ENCODE results near the gene USF1.

DNA sequence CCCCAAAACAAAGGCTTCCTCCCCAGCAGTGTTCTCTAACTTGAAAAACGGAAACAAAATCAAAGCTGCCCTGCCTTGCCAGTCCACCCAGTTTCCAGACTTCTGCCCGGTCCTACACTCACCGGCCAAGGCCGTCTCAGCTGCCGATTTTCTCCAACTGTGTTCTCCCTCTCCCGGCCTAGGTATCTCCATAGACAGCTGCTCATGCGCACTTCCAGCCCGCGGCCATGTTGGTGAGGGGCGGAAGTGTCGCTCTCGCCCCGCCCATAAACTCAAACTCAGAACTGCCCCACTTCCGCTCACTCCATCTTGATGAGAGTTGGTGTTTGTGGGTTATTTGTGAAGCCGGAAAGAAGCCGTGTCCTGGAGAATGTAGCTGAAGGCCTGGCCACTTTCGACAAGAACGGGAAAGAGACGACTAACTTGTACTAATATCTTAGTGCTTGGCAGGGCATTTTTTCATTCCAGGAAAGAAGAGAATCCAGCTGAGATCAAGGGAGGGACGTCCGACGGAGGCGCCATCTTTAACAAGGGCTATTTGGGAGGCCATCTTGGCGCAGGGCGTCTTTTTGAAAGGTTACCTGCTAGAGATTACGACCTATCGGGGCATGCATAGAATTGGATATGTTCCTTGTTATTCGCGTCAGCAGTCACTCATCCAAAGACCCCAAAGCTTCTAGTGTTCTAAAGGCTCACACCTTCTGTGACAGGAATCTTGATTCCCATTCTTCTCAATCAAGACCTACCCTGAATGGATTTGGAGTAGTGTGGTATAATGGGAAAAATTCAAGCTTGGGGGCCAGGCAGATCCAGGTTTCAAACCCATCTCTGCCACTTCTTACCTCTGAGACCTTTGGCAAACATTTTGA is at the start of gene USF1:
- TF ChIP-seq, protein P1, sequence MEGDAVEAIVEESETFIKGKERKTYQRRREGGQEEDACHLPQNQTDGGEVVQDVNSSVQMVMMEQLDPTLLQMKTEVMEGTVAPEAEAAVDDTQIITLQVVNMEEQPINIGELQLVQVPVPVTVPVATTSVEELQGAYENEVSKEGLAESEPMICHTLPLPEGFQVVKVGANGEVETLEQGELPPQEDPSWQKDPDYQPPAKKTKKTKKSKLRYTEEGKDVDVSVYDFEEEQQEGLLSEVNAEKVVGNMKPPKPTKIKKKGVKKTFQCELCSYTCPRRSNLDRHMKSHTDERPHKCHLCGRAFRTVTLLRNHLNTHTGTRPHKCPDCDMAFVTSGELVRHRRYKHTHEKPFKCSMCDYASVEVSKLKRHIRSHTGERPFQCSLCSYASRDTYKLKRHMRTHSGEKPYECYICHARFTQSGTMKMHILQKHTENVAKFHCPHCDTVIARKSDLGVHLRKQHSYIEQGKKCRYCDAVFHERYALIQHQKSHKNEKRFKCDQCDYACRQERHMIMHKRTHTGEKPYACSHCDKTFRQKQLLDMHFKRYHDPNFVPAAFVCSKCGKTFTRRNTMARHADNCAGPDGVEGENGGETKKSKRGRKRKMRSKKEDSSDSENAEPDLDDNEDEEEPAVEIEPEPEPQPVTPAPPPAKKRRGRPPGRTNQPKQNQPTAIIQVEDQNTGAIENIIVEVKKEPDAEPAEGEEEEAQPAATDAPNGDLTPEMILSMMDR (IDR thresholded peaks at IDR 0.05; ENCODE audit: borderline replicate concordance, extremely low read depth, low read length, poor library complexity, severe bottlenecking) = no peak
- no peak for TF ChIP-seq EZH2 (IDR thresholded peaks at IDR 0.05; ENCODE audit: borderline replicate concordance, low read depth, low read length, severe bottlenecking)

All from DND-41 (cell line).